HCT116 (cell line): ENCODE measurements around the gene POLR2C. TPM values are rescaled to one million over a fixed set of nuclear protein-coding genes. Genes with fewer than 3 reads are reported as not detected.

Experiments
- ATAC-seq: fragments of 200-7000 bp; cut with Tn5 transposase; 2 replicates; pipeline ENCODE4 v1.9.1; 2020; ENCODE audit warnings: mild to moderate bottlenecking, moderate library complexity
- BruUV-seq: library from RNA; stranded (reverse); fragments of 400-500 nt; replicated peaks from 2 replicates; lab custom pipeline; 2021; lab: Mats Ljungman, UMichigan
- CTCF ChIA-PET: fragments of 300-600 bp; sonication (Branson Sonifier 250); formaldehyde crosslinking; loops from one replicate; lab custom pipeline; 2021; ENCODE audit warnings: antibody characterized with exemption; lab: Charles Lee
- POLR2A ChIA-PET: fragments of 300-600, 350-600 bp; sonication (Branson Sonifier 250); formaldehyde crosslinking; loops from one replicate; lab custom pipeline; 2021; ENCODE audit warnings: antibody characterized with exemption; lab: Charles Lee
- RAD21 ChIA-PET, 2 experiments: fragments of 300-600 bp; sonication (Branson Sonifier 250); formaldehyde crosslinking; loops; one replicate each; lab custom pipeline; 2023; ENCODE audit warnings: low total read pairs in 2 of 2; ENCODE audit not compliant: uncharacterized antibody in 2 of 2, unreplicated experiment in 2 of 2, low non-redundant PET in 1 of 2; lab: Charles Lee
- DNase-seq: peaks from one replicate; pipeline ENCODE4 v3.0.0-alpha.2; 2010; ENCODE audit warnings: low read depth, low spot score
- H2AFZ ChIP-seq: fragments of 200-600 bp; shearing (Covaris generic), sonication (generic); 2 replicates; pipeline ENCODE4 v1.6.1; 2017; ENCODE audit warnings: low read depth, mixed run types, mixed read lengths, antibody characterized with exemption, low read length; ENCODE audit not compliant: poor library complexity, severe bottlenecking
- H3K27ac ChIP-seq: 2 replicates; pipeline ENCODE4 v1.5.1; 2012; ENCODE audit warnings: low read depth, low read length
- H3K27me3 ChIP-seq: fragments of 200-600 bp; sonication (generic); 2 replicates; pipeline ENCODE4 v1.6.1; 2016; ENCODE audit warnings: mixed run types, low read length, mixed read lengths; ENCODE audit not compliant: insufficient read depth
- H3K36me3 ChIP-seq, 2 experiments: fragments of 200-500 bp in 1 of 2; fragments of 200-600 bp in 1 of 2; sonication (Bioruptor generic) in 1 of 2; sonication (generic) in 1 of 2; 2 replicates each; pipeline versions ENCODE4 v1.5.1 to v1.6.1; 2014 to 2016; ENCODE audit warnings: low read length in 2 of 2, inconsistent platforms in 1 of 2, mixed read lengths in 1 of 2, mixed run types in 1 of 2; ENCODE audit not compliant: insufficient read depth in 2 of 2, control insufficient read depth in 1 of 2
- H3K4me1 ChIP-seq, 2 experiments: fragments of 200-600 bp in 1 of 2; sonication (generic) in 1 of 2; 2 replicates each; pipeline versions ENCODE4 v1.5.1 to v1.6.1; 2012 to 2017; ENCODE audit warnings: low read length in 2 of 2, inconsistent platforms in 1 of 2, mild to moderate bottlenecking in 1 of 2, mixed read lengths in 1 of 2, mixed run types in 1 of 2, moderate library complexity in 1 of 2; ENCODE audit not compliant: insufficient read depth in 2 of 2, control insufficient read depth in 1 of 2
- H3K4me2 ChIP-seq: fragments of 200-600 bp; sonication (generic); 2 replicates; pipeline ENCODE4 v1.6.1; 2017; ENCODE audit warnings: mixed run types, low read length, mixed read lengths
- H3K4me3 ChIP-seq, 2 experiments: fragments of 200-600 bp in 1 of 2; sonication (generic) in 1 of 2; replicated peaks in 1 of 2; 2 replicates each; pipeline ENCODE4 v1.5.1; 2011 to 2016; ENCODE audit warnings: low read length in 2 of 2, control low read depth in 1 of 2, low read depth in 1 of 2, mild to moderate bottlenecking in 1 of 2, mixed read lengths in 1 of 2, mixed run types in 1 of 2
- H3K79me2 ChIP-seq: fragments of 200-600 bp; sonication (generic); 2 replicates; pipeline ENCODE4 v1.6.1; 2017; ENCODE audit warnings: mild to moderate bottlenecking, mixed run types, low read length, moderate library complexity, mixed read lengths; ENCODE audit not compliant: insufficient read depth
- H3K9ac ChIP-seq: fragments of 200-600 bp; sonication (generic); 2 replicates; pipeline ENCODE4 v1.6.1; 2016; ENCODE audit warnings: low read length, mixed read lengths
- H3K9me2 ChIP-seq: fragments of 200-600 bp; sonication (generic), shearing (Covaris generic); 2 replicates; pipeline ENCODE4 v1.6.1; 2017; ENCODE audit warnings: mixed run types, mild to moderate bottlenecking, moderate library complexity; ENCODE audit not compliant: insufficient read depth
- H3K9me3 ChIP-seq, 2 experiments: fragments of 200-500 bp in 1 of 2; fragments of 200-600 bp in 1 of 2; sonication (Bioruptor generic) in 1 of 2; sonication (generic) in 1 of 2; 2 replicates each; pipeline ENCODE4 v1.6.1; 2014 to 2017; ENCODE audit warnings: low read length in 2 of 2, mixed read lengths in 2 of 2, inconsistent platforms in 1 of 2, low read depth in 1 of 2, mild to moderate bottlenecking in 1 of 2, mixed run types in 1 of 2, moderate library complexity in 1 of 2; ENCODE audit not compliant: control insufficient read depth in 1 of 2, insufficient read depth in 1 of 2
- H4K20me1 ChIP-seq: fragments of 200-600 bp; sonication (generic), shearing (Covaris generic); 2 replicates; pipeline ENCODE4 v1.6.1; 2017; ENCODE audit warnings: mixed run types, mild to moderate bottlenecking, moderate library complexity; ENCODE audit not compliant: insufficient read depth
- CBX3 ChIP-seq: IDR thresholded peaks from 2 replicates; pipeline ENCODE4 v1.6.1; 2012; ENCODE audit warnings: low read depth
- CEBPB ChIP-seq: IDR thresholded peaks from 2 replicates; pipeline ENCODE4 v1.6.1; 2012; ENCODE audit warnings: low read depth
- ELF1 ChIP-seq: IDR thresholded peaks from 2 replicates; pipeline ENCODE4 v1.6.1; 2012; ENCODE audit warnings: low read depth, borderline replicate concordance
- FOSL1 ChIP-seq: IDR thresholded peaks from 2 replicates; pipeline ENCODE4 v1.6.1; 2012; ENCODE audit warnings: low read depth
- POLR2A ChIP-seq: IDR thresholded peaks from 2 replicates; pipeline ENCODE4 v1.7.0; 2011; ENCODE audit warnings: borderline replicate concordance; ENCODE audit not compliant: insufficient read depth, insufficient read length; ENCODE audit errors: extremely low read depth
- POLR2AphosphoS5 ChIP-seq: IDR thresholded peaks from 2 replicates; pipeline ENCODE4 v1.6.1; 2011; ENCODE audit warnings: mild to moderate bottlenecking, low read depth, low read length, moderate library complexity
- RAD21 ChIP-seq: IDR thresholded peaks from 2 replicates; pipeline ENCODE4 v1.6.1; 2012; ENCODE audit warnings: low read depth, mild to moderate bottlenecking
- REST ChIP-seq: IDR thresholded peaks from 2 replicates; pipeline ENCODE4 v1.6.1; 2012; ENCODE audit warnings: low read depth
- SIN3A ChIP-seq: IDR thresholded peaks from 2 replicates; pipeline ENCODE4 v1.6.1; 2012; ENCODE audit warnings: low read depth
- TCF7L2 ChIP-seq: IDR thresholded peaks from 2 replicates; pipeline ENCODE4 v1.7.0; 2011; ENCODE audit warnings: borderline replicate concordance, inconsistent platforms; ENCODE audit not compliant: insufficient read depth, insufficient read length; ENCODE audit errors: extremely low read depth
- YY1 ChIP-seq: IDR thresholded peaks from 2 replicates; pipeline ENCODE4 v1.6.1; 2011; ENCODE audit warnings: low read length, low read depth, moderate library complexity, mild to moderate bottlenecking; ENCODE audit not compliant: insufficient replicate concordance; ENCODE audit errors: extremely low read depth
- ZBTB33 ChIP-seq: IDR thresholded peaks from 2 replicates; pipeline ENCODE4 v1.6.1; 2011; ENCODE audit warnings: mild to moderate bottlenecking, low read length, moderate library complexity; ENCODE audit not compliant: insufficient replicate concordance; ENCODE audit errors: extremely low read depth
- ZFX ChIP-seq: fragments of 450-650 bp; IDR thresholded peaks from 2 replicates; pipeline ENCODE4 v1.6.1; 2017
- ZNF274 ChIP-seq: fragments of 200-500 bp; sonication (Bioruptor generic); IDR thresholded peaks from 2 replicates; pipeline ENCODE4 v1.6.1; 2014; ENCODE audit warnings: mild to moderate bottlenecking, low read depth, low read length, inconsistent platforms
- intact Hi-C: fragments of 100-400 bp; cut with micrococcal nuclease; formaldehyde crosslinking; loops from 2 replicates; pipeline ENCODE4 v1.10.0; 2022
- total RNA-seq: library from RNA; stranded (reverse); gene quantifications from one replicate; pipeline ENCODE4 v1.2.1, GENCODE V29; 2021; ENCODE audit not compliant: unreplicated experiment
- TF ChIP-seq, protein P1 (sequence below): IDR thresholded peaks from 2 replicates; pipeline ENCODE4 v1.6.1; 2012

The POLR2C gene
- total RNA-seq, 1 experiment from 2014 or later, result 74.4 TPM

DNA sequence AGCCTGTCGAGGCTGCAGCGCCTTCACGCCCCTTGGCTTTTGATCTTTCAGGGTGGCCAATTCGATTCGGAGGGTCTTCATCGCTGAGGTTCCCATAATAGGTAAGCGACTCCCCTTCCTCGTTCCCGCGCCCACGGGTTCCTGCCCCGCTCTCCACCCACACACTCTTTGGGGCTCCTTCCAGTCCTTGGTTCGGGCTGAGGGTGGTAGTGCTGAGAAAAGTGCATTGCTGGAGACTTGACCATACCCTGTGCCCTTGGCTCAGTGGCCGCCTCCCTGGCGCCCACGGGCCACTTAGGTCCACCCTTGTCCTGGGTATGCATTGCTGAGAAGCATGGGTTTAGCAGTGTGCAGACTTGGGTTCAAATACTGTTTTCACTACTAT, 491 bp downstream of the POLR2C start:
- Histone ChIP-seq H3K36me3 (peaks cover 40 to 44% of the 10 kb centered on the region in 2 experiments; a peak in 3 of 4 replicates), H3K4me3 (peak overlapping the region; percentile 82 to 94), H3K9me2 (no peaks in the 10 kb centered on the region), H3K9me3 (no peaks in the 10 kb centered on the region), H2AFZ (no peak overlapping the region), H3K79me2 (peaks cover 39% of the 10 kb centered on the region), H3K4me1 (peaks cover 8 to 10% of the 10 kb centered on the region in 2 experiments; a peak in 3 of 4 replicates), H3K27ac (peak overlapping the region; percentile 61), H4K20me1 (no peaks in the 10 kb centered on the region; the same call in 1 of the 2 replicates), H3K27me3 (no peaks in the 10 kb centered on the region), H3K4me2 (peak overlapping the region; percentile 78), H3K9ac (peak overlapping the region; percentile 85)
- intact Hi-C loops, result no loop called here
- no peak for DNase-seq
- TF ChIP-seq SIN3A (no peak), CEBPB (no peak), TCF7L2 (no peak), ZFX (no peak), ZNF274 (no peak), FOSL1 (no peak), POLR2AphosphoS5 (no peak), CBX3 (no peak), RAD21 (no peak), ZBTB33 (no peak), ELF1 (no peak), POLR2A (no peak), YY1 (no peak), REST (no peak)
- TF ChIP-seq, protein P1, sequence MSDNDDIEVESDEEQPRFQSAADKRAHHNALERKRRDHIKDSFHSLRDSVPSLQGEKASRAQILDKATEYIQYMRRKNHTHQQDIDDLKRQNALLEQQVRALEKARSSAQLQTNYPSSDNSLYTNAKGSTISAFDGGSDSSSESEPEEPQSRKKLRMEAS, result no peak
- ChIA-PET RAD21 (no interaction called here), POLR2A (interaction anchor here (1.2 to 1.4 kb wide), 3 partner anchors 10 to 57 kb away, joined by 3 to 10 read pairs (median 7); partner anchors contain the start of genes CIAPIN1 and COQ9), CTCF (interaction anchor here (0.8 to 2.6 kb wide), 8 partner anchors 9 to 162 kb away, joined by 3 to 16 read pairs (median 8); partner anchors contain the start of genes CIAPIN1 and COQ9)
- ATAC-seq, result peak; percentile 60
- no TSS peak for BruUV-seq
